Neural cell (in vitro differentiated cells): ENCODE measurements around the gene HLA-DQA1. TPM values are rescaled to one million over a fixed set of nuclear protein-coding genes. Genes with fewer than 3 reads are reported as not detected.

Experiments
- H2AFZ ChIP-seq: fragments of 200-600, 300-800 bp; sonication (generic), shearing (Covaris generic); 2 replicates; pipeline ENCODE4 v1.6.0; 2014; ENCODE audit warnings: low read depth, mild to moderate bottlenecking, antibody characterized with exemption, low read length, moderate library complexity
- H3F3A ChIP-seq: fragments of 200-600 bp; shearing (Covaris generic); 2 replicates; pipeline ENCODE4 v1.6.1; 2016; ENCODE audit warnings: mild to moderate bottlenecking, moderate library complexity, mixed read lengths, antibody characterized with exemption, low read length; ENCODE audit not compliant: insufficient read depth, poor library complexity, severe bottlenecking
- H3K27ac ChIP-seq: fragments of 200-600, 300-800 bp; sonication (generic), shearing (Covaris generic); 2 replicates; pipeline ENCODE4 v1.5.1; 2014; ENCODE audit warnings: mild to moderate bottlenecking, low read length, moderate library complexity
- H3K27me3 ChIP-seq: fragments of 300-800, 200-600 bp; sonication (generic), shearing (Covaris generic); 2 replicates; pipeline ENCODE4 v1.6.0; 2014; ENCODE audit warnings: mild to moderate bottlenecking, low read depth, low read length, moderate library complexity; ENCODE audit not compliant: insufficient read depth
- H3K36me3 ChIP-seq: fragments of 300-800, 200-600 bp; sonication (generic), shearing (Covaris generic); 2 replicates; pipeline ENCODE4 v1.5.1; 2014; ENCODE audit warnings: mild to moderate bottlenecking, antibody characterized with exemption, low read length, moderate library complexity; ENCODE audit not compliant: insufficient read depth
- H3K4me2 ChIP-seq: fragments of 300-800, 200-600 bp; sonication (generic), shearing (Covaris generic); 2 replicates; pipeline ENCODE4 v1.6.0; 2014; ENCODE audit warnings: mild to moderate bottlenecking, low read length
- H3K4me3 ChIP-seq: fragments of 300-800, 200-600 bp; sonication (generic), shearing (Covaris generic); 2 replicates; pipeline ENCODE4 v1.5.1; 2014; ENCODE audit warnings: mild to moderate bottlenecking, low read length, moderate library complexity
- H3K79me2 ChIP-seq: fragments of 200-600 bp; shearing (Covaris generic); replicated peaks from 2 replicates; pipeline ENCODE4 v1.6.0; 2014; ENCODE audit warnings: mild to moderate bottlenecking, low read length, moderate library complexity; ENCODE audit not compliant: insufficient read depth
- H3K9ac ChIP-seq: fragments of 300-800, 200-600 bp; sonication (generic), shearing (Covaris generic); 2 replicates; pipeline ENCODE4 v1.6.1; 2016; ENCODE audit warnings: mild to moderate bottlenecking, low read length, mixed read lengths
- H3K9me2 ChIP-seq: fragments of 200-600 bp; shearing (Covaris generic); 2 replicates; pipeline ENCODE4 v1.6.1; 2016; ENCODE audit warnings: mild to moderate bottlenecking, low read length, mixed read lengths; ENCODE audit not compliant: insufficient read depth
- H3K9me3 ChIP-seq: fragments of 200-600, 300-800 bp; sonication (generic), shearing (Covaris generic); 2 replicates; pipeline ENCODE4 v1.6.1; 2016; ENCODE audit warnings: mild to moderate bottlenecking, mixed run types, low read length, moderate library complexity, mixed read lengths
- H4K20me1 ChIP-seq: fragments of 200-600 bp; shearing (Covaris generic); 2 replicates; pipeline ENCODE4 v1.6.1; 2016; ENCODE audit warnings: mild to moderate bottlenecking, mixed run types; ENCODE audit not compliant: insufficient read depth
- EP300 ChIP-seq: fragments of 450-650 bp; conservative IDR thresholded peaks from 2 replicates; pipeline ENCODE4 v1.6.1; 2014; ENCODE audit warnings: antibody characterized with exemption, mild to moderate bottlenecking, moderate library complexity; ENCODE audit not compliant: poor library complexity, severe bottlenecking
- EZH2 ChIP-seq: fragments of 200-600, 300-800 bp; shearing (Covaris generic), sonication (generic); IDR thresholded peaks from 2 replicates; pipeline ENCODE4 v1.6.1; 2014; ENCODE audit warnings: antibody characterized with exemption, low read length, borderline replicate concordance, mild to moderate bottlenecking; ENCODE audit not compliant: insufficient read depth, poor library complexity, severe bottlenecking
- MXI1 ChIP-seq: fragments of 450-650 bp; conservative IDR thresholded peaks from 2 replicates; pipeline ENCODE4 v1.6.1; 2014; ENCODE audit warnings: antibody characterized with exemption, mild to moderate bottlenecking; ENCODE audit not compliant: poor library complexity, severe bottlenecking
- POLR2AphosphoS5 ChIP-seq: IDR thresholded peaks from 2 replicates; pipeline ENCODE4 v1.6.1; 2012
- RAD21 ChIP-seq: fragments of 450-650 bp; conservative IDR thresholded peaks from 2 replicates; pipeline ENCODE4 v1.6.1; 2014; ENCODE audit warnings: antibody characterized with exemption, mild to moderate bottlenecking, moderate library complexity
- SMC3 ChIP-seq: fragments of 450-650 bp; conservative IDR thresholded peaks from 2 replicates; pipeline ENCODE4 v1.6.1; 2014; ENCODE audit warnings: antibody characterized with exemption, mild to moderate bottlenecking, moderate library complexity; ENCODE audit not compliant: poor library complexity
- TAF1 ChIP-seq: IDR thresholded peaks from 2 replicates; pipeline ENCODE4 v1.6.1; 2012; ENCODE audit warnings: low read depth
- polyA plus RNA-seq: library from polyadenylated mRNA; depleted of rRNA; stranded (reverse); fragments of >200 nt; gene quantifications from 2 replicates; pipeline ENCODE4 v1.2.3, GENCODE V29; 2014
- TF ChIP-seq, protein P1 (sequence below): fragments of 450-650 bp; IDR thresholded peaks from 2 replicates; pipeline ENCODE4 v1.5.1; 2014; ENCODE audit warnings: antibody characterized with exemption, mild to moderate bottlenecking, moderate library complexity; ENCODE audit not compliant: poor library complexity, severe bottlenecking
- TF ChIP-seq, protein P2 (sequence below): IDR thresholded peaks from 2 replicates; pipeline ENCODE4 v1.6.1; 2012; ENCODE audit warnings: borderline replicate concordance

The HLA-DQA1 gene
- polyA plus RNA-seq, 1 donor from 2014 or later, result not detected

DNA sequence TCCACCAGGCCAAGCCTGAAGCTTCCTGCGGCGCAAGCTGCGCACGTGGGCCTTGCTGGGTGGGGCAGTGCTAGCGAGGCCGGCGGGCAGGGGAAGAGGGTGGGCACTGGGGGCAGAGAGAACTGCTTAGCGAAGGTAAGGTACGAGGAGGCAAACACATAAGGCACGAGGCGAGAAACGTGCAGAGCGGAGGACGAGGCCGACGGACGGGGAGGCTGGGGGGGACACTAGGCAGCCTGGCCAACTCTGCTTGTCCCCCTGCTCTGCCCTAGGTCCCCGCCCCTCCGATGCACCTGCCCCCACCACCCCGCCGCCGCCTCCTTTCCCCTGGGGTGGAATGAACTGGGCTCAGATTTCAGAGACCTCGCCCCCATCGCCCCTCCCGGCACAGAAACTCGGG, 27.1 kb downstream of the HLA-DQA1 start:
- no peak overlapping the region for H3K27ac ChIP-seq
- H3K4me2 ChIP-seq, result no peak overlapping the region
- TF ChIP-seq RAD21, result no peak
- TF ChIP-seq EP300, result no peak
- no peak for TF ChIP-seq SMC3
- no peak for TF ChIP-seq MXI1
- TF ChIP-seq EZH2, result no peak
- TF ChIP-seq, protein P1, sequence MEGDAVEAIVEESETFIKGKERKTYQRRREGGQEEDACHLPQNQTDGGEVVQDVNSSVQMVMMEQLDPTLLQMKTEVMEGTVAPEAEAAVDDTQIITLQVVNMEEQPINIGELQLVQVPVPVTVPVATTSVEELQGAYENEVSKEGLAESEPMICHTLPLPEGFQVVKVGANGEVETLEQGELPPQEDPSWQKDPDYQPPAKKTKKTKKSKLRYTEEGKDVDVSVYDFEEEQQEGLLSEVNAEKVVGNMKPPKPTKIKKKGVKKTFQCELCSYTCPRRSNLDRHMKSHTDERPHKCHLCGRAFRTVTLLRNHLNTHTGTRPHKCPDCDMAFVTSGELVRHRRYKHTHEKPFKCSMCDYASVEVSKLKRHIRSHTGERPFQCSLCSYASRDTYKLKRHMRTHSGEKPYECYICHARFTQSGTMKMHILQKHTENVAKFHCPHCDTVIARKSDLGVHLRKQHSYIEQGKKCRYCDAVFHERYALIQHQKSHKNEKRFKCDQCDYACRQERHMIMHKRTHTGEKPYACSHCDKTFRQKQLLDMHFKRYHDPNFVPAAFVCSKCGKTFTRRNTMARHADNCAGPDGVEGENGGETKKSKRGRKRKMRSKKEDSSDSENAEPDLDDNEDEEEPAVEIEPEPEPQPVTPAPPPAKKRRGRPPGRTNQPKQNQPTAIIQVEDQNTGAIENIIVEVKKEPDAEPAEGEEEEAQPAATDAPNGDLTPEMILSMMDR, result no peak
- TF ChIP-seq, protein P2, sequence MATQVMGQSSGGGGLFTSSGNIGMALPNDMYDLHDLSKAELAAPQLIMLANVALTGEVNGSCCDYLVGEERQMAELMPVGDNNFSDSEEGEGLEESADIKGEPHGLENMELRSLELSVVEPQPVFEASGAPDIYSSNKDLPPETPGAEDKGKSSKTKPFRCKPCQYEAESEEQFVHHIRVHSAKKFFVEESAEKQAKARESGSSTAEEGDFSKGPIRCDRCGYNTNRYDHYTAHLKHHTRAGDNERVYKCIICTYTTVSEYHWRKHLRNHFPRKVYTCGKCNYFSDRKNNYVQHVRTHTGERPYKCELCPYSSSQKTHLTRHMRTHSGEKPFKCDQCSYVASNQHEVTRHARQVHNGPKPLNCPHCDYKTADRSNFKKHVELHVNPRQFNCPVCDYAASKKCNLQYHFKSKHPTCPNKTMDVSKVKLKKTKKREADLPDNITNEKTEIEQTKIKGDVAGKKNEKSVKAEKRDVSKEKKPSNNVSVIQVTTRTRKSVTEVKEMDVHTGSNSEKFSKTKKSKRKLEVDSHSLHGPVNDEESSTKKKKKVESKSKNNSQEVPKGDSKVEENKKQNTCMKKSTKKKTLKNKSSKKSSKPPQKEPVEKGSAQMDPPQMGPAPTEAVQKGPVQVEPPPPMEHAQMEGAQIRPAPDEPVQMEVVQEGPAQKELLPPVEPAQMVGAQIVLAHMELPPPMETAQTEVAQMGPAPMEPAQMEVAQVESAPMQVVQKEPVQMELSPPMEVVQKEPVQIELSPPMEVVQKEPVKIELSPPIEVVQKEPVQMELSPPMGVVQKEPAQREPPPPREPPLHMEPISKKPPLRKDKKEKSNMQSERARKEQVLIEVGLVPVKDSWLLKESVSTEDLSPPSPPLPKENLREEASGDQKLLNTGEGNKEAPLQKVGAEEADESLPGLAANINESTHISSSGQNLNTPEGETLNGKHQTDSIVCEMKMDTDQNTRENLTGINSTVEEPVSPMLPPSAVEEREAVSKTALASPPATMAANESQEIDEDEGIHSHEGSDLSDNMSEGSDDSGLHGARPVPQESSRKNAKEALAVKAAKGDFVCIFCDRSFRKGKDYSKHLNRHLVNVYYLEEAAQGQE, result no peak
- TF ChIP-seq POLR2AphosphoS5, result no peak
- H3K9me2 ChIP-seq, result no peaks in the 10 kb centered on the region
- H3K36me3 ChIP-seq, result no peaks in the 10 kb centered on the region
- no peaks in the 10 kb centered on the region for H3K79me2 ChIP-seq
- H3K27me3 ChIP-seq, result no peaks in the 10 kb centered on the region
- H3K4me3 ChIP-seq, result no peak overlapping the region
- no peak overlapping the region for H2AFZ ChIP-seq
- no peaks in the 10 kb centered on the region for H3K9me3 ChIP-seq
- no peaks in the 10 kb centered on the region for H3F3A ChIP-seq
- no peak overlapping the region for H3K9ac ChIP-seq
- H4K20me1 ChIP-seq, result no peaks in the 10 kb centered on the region

DNA sequence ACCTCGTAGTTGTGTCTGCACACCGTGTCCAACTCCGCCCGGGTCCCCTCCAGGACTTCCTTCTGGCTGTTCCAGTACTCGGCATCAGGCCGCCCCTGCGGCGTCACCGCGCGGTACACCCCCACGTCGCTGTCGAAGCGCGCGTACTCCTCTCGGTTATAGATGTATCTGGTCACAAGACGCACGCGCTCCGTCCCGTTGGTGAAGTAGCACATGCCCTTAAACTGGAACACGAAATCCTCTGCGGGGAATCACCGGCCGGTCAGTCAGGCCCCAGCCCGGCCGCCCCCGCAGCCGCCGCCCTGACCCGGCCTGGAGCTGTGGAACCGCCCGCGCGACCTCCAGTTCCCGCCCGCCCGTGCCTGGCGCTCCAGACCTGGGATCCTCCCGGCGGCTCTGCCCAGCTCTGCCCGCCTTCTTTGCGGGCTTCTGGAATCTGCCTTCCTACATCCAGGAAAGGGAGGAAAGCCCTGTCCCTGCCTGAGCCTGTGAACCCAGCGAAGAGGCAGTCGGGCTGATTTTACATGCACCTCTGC, 27.7 kb downstream of the HLA-DQA1 start:
- H3K4me3 ChIP-seq, result no peak overlapping the region
- H3K9me2 ChIP-seq, result no peaks in the 10 kb centered on the region
- no peaks in the 10 kb centered on the region for H3K27me3 ChIP-seq
- no peak overlapping the region for H3K9ac ChIP-seq
- no peaks in the 10 kb centered on the region for H3K36me3 ChIP-seq
- no peaks in the 10 kb centered on the region for H3K9me3 ChIP-seq
- no peaks in the 10 kb centered on the region for H3F3A ChIP-seq
- H3K79me2 ChIP-seq, result no peaks in the 10 kb centered on the region
- H3K4me2 ChIP-seq, result no peak overlapping the region
- H4K20me1 ChIP-seq, result no peaks in the 10 kb centered on the region
- no peak for TF ChIP-seq EP300
- TF ChIP-seq EZH2, result no peak
- TF ChIP-seq POLR2AphosphoS5, result no peak
- TF ChIP-seq TAF1, result no peak
- no peak for TF ChIP-seq RAD21
- no peak for TF ChIP-seq MXI1
- TF ChIP-seq, protein P1, result no peak
- no peak overlapping the region for H3K27ac ChIP-seq
- H2AFZ ChIP-seq, result no peak overlapping the region
